Neuronal stem cell (in vitro differentiated cells): ENCODE data around the gene MTHFD2L.

Experiments used
- DNase-seq: peaks from one replicate; pipeline ENCODE4 v3.0.0-alpha.2; 2013; ENCODE audit warnings: low spot score
- H2AFZ ChIP-seq: one replicate; pipeline ENCODE4 v1.6.1; 2013; ENCODE audit warnings: mild to moderate bottlenecking, low read length, inconsistent platforms
- H2AK5ac ChIP-seq: 2 replicates; pipeline ENCODE4 v1.6.1; 2013; ENCODE audit warnings: low read depth, mild to moderate bottlenecking, inconsistent platforms, low read length, moderate library complexity, mixed read lengths
- H2BK120ac ChIP-seq: 2 replicates; pipeline ENCODE4 v1.6.1; 2013; ENCODE audit warnings: low read depth, mild to moderate bottlenecking, inconsistent platforms, low read length, moderate library complexity, mixed read lengths
- H2BK12ac ChIP-seq: one replicate; pipeline ENCODE4 v1.6.1; 2013; ENCODE audit warnings: low read length, inconsistent platforms
- H2BK15ac ChIP-seq: 2 replicates; pipeline ENCODE4 v1.6.1; 2013; ENCODE audit warnings: mild to moderate bottlenecking, low read length, inconsistent platforms, mixed read lengths
- H2BK5ac ChIP-seq: one replicate; pipeline ENCODE4 v1.6.1; 2013; ENCODE audit warnings: inconsistent platforms, mild to moderate bottlenecking, low read length, moderate library complexity
- H3K14ac ChIP-seq: one replicate; pipeline ENCODE4 v1.6.1; 2013; ENCODE audit warnings: low read length, inconsistent platforms
- H3K18ac ChIP-seq: 2 replicates; pipeline ENCODE4 v1.6.1; 2013; ENCODE audit warnings: low read length, inconsistent platforms
- H3K23ac ChIP-seq: 2 replicates; pipeline ENCODE4 v1.6.1; 2013; ENCODE audit warnings: low read depth, mild to moderate bottlenecking, mixed read lengths, low read length, inconsistent platforms; ENCODE audit not compliant: poor library complexity
- H3K27ac ChIP-seq: replicated peaks from 3 replicates; pipeline ENCODE4 v1.5.1; 2013; ENCODE audit warnings: low read length, inconsistent platforms
- H3K27me3 ChIP-seq, 3 experiments: 2 replicates each; pipeline ENCODE4 v1.6.1; 2013; ENCODE audit warnings: low read length in 3 of 3, mild to moderate bottlenecking in 2 of 3, inconsistent platforms in 1 of 3, low read depth in 1 of 3, mixed read lengths in 1 of 3, moderate library complexity in 1 of 3; ENCODE audit not compliant: control insufficient read depth in 3 of 3, insufficient read depth in 3 of 3
- H3K36me3 ChIP-seq, 2 donors: replicated peaks in 1 of 2; 2 replicates each; pipeline ENCODE4 v1.6.1; 2013; ENCODE audit warnings: low read length in 2 of 2; ENCODE audit not compliant: control insufficient read depth in 2 of 2, insufficient read depth in 2 of 2
- H3K4ac ChIP-seq: 2 replicates; pipeline ENCODE4 v1.6.1; 2013; ENCODE audit warnings: inconsistent platforms, mild to moderate bottlenecking, low read length, moderate library complexity
- H3K4me1 ChIP-seq, 2 donors: 1 replicate in 1 of 2; 2 replicates in 1 of 2; pipeline ENCODE4 v1.6.1; 2013; ENCODE audit warnings: low read length in 2 of 2, low read depth in 1 of 2; ENCODE audit not compliant: control insufficient read depth in 2 of 2, insufficient read depth in 1 of 2
- H3K4me2 ChIP-seq: one replicate; pipeline ENCODE4 v1.6.1; 2013; ENCODE audit warnings: mild to moderate bottlenecking, low read length, inconsistent platforms; ENCODE audit not compliant: insufficient read depth, poor library complexity, severe bottlenecking
- H3K4me3 ChIP-seq, 2 donors: 2 replicates each; pipeline ENCODE4 v1.5.1; 2013; ENCODE audit warnings: low read length in 2 of 2, mild to moderate bottlenecking in 2 of 2, inconsistent platforms in 1 of 2, moderate library complexity in 1 of 2
- H3K79me1 ChIP-seq: one replicate; pipeline ENCODE4 v1.6.1; 2013; ENCODE audit warnings: low read depth, mild to moderate bottlenecking, inconsistent platforms, low read length, moderate library complexity
- H3K9ac ChIP-seq: one replicate; pipeline ENCODE4 v1.6.1; 2013; ENCODE audit warnings: mild to moderate bottlenecking, low read depth, low read length, inconsistent platforms; ENCODE audit not compliant: poor library complexity
- H3K9me3 ChIP-seq, 2 donors: replicated peaks in 1 of 2; 2 replicates each; pipeline versions ENCODE3 to v1.6.1; 2013; ENCODE audit warnings: low read length in 2 of 2, mild to moderate bottlenecking in 2 of 2, inconsistent platforms in 1 of 2, low read depth in 1 of 2, mixed read lengths in 1 of 2, moderate library complexity in 1 of 2; ENCODE audit not compliant: control insufficient read depth in 2 of 2, insufficient read depth in 1 of 2
- H4K8ac ChIP-seq: one replicate; pipeline ENCODE4 v1.6.1; 2013; ENCODE audit warnings: low read depth, mild to moderate bottlenecking, inconsistent platforms, low read length, moderate library complexity
- H4K91ac ChIP-seq: one replicate; pipeline ENCODE4 v1.6.1; 2013; ENCODE audit warnings: low read length, low read depth, mild to moderate bottlenecking, inconsistent platforms; ENCODE audit not compliant: poor library complexity
- WGBS, 2 donors: extraction: QIAGEN DNeasy Blood & Tissue Kit; methylation state at CpG; one replicate each; pipeline ENCODE4 v1.1.7; 2013; ENCODE audit warnings: missing lambda C conversion rate in 2 of 2, mixed read lengths in 1 of 2; ENCODE audit not compliant: insufficient read length in 2 of 2, insufficient replicate concordance in 1 of 2; ENCODE audit errors: extremely low coverage in 2 of 2; 5-methylcytosine and 5-hydroxymethylcytosine counted together

The MTHFD2L gene

DNA sequence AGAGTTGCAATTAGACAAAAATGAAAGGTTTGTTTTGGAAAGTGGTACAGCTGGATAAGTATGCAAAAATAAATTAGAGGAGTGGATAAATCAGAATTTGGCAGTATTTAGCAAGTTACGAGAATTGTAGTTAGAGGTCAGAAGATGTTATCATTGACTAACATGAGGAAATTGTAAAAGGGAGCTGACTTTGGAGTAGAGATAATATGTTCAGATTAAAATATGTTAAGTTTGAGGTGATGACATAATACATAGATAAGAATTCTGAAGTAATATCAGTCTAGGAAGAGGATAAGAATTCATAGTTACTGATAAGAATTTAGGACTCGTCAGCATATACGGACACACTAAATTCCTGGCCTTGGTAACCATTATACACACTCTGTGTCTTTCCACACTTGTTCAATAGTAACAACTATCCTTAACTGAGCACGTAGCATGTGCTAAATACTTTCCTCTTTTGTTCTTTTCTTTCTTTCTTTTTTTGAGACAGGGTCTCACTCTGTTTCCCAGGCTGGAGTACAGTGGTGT lies 146.2 kb downstream of the MTHFD2L start:
- no peaks in the 10 kb centered on the region for H3K27me3 ChIP-seq
- H3K4me3 ChIP-seq = no peak overlapping the region

DNA sequence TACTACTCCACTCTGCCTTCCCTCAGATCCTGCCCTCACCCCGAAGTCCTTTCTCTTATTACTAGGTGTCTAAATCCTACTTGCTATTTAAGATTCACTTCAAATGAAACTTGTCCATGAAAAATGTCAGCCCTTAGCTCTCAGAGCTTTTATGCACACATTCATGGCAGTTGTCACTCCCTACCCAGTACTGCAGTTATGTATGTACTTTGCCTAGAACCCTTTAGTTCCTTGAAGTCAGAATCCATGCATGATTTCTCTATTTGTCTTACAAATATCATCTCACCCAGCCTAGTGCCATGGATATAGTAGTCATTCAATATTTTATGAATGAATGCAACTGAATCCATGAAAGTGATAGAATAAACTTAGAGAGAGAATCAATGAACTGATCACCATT lies 147.1 kb downstream of the MTHFD2L start:
- no peaks in the 10 kb centered on the region for H3K9me3 ChIP-seq
- no CpG with 5 or more reads among the region's 1 CpG for WGBS, 2 donors
- H3K23ac ChIP-seq = no peak overlapping the region
- H2BK15ac ChIP-seq = no peak overlapping the region
- H2BK5ac ChIP-seq = no peak overlapping the region
- no peaks in the 10 kb centered on the region for H3K4me1 ChIP-seq
- H2AK5ac ChIP-seq = no peak overlapping the region
- no peak overlapping the region for H3K4ac ChIP-seq
- no peak overlapping the region for H4K91ac ChIP-seq
- H3K9ac ChIP-seq = no peak overlapping the region
- H3K27ac ChIP-seq = no peak overlapping the region
- H3K79me1 ChIP-seq = no peaks in the 10 kb centered on the region
- no peak overlapping the region for H2BK120ac ChIP-seq
- no peak overlapping the region for H4K8ac ChIP-seq
- no peaks in the 10 kb centered on the region for H3K27me3 ChIP-seq
- H3K14ac ChIP-seq = no peak overlapping the region
- no peak overlapping the region for H2BK12ac ChIP-seq
- H3K18ac ChIP-seq = no peak overlapping the region
- H3K36me3 ChIP-seq = no peaks in the 10 kb centered on the region
- H3K4me3 ChIP-seq = no peak overlapping the region
- no peak for DNase-seq
- no peak overlapping the region for H3K4me2 ChIP-seq
- no peak overlapping the region for H2AFZ ChIP-seq

More for the DNA sequence above, 146.2 kb downstream of the MTHFD2L start:
- H3K79me1 ChIP-seq = no peaks in the 10 kb centered on the region
- no peak overlapping the region for H3K9ac ChIP-seq
- no peaks in the 10 kb centered on the region for H3K36me3 ChIP-seq
- no peak overlapping the region for H4K8ac ChIP-seq
- no peak overlapping the region for H3K4me2 ChIP-seq
- H3K18ac ChIP-seq = no peak overlapping the region
- H3K9me3 ChIP-seq = no peaks in the 10 kb centered on the region
- no CpG with 5 or more reads among the region's 4 CpGs for WGBS, 2 donors
- H2AK5ac ChIP-seq = no peak overlapping the region
- H2BK12ac ChIP-seq = no peak overlapping the region
- H2BK5ac ChIP-seq = no peak overlapping the region
- H2BK15ac ChIP-seq = no peak overlapping the region
- DNase-seq = no peak
- H3K27ac ChIP-seq = no peak overlapping the region
- H3K4ac ChIP-seq = no peak overlapping the region
- no peak overlapping the region for H3K14ac ChIP-seq
- no peak overlapping the region for H3K23ac ChIP-seq
- H2AFZ ChIP-seq = no peak overlapping the region
- H2BK120ac ChIP-seq = no peak overlapping the region
- H4K91ac ChIP-seq = no peak overlapping the region
- H3K4me1 ChIP-seq = no peaks in the 10 kb centered on the region

DNA sequence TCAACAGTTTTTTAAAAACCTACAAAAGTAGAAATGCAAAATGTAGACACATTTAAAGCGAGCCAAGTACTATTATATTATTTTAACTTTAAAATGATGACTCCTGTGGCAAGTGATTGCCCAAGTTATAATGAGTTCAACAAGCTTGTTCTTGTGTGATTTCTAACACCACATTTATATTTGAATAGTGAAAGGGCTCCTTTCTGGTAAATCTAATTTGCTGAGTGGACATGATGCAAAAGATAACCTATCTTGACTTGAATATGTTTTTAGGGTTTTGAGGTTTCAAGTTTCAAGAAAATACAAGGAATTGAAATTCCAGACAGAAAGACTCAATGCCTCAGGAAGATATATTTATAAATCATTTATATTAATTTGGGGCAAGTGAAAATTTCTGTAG lies 149.3 kb downstream of the MTHFD2L start:
- Histone ChIP-seq H3K4me1 (no peaks in the 10 kb centered on the region), H2BK5ac (no peak overlapping the region), H3K14ac (no peak overlapping the region), H3K79me1 (no peaks in the 10 kb centered on the region), H4K91ac (no peak overlapping the region), H3K4me3 (no peak overlapping the region), H3K4me2 (no peak overlapping the region), H3K18ac (no peak overlapping the region), H2AK5ac (no peak overlapping the region), H3K9ac (no peak overlapping the region), H2BK12ac (no peak overlapping the region), H2BK15ac (no peak overlapping the region), H4K8ac (no peak overlapping the region), H2BK120ac (no peak overlapping the region), H2AFZ (no peak overlapping the region), H3K9me3 (no peaks in the 10 kb centered on the region), H3K23ac (no peak overlapping the region), H3K36me3 (no peaks in the 10 kb centered on the region), H3K27ac (no peak overlapping the region), H3K27me3 (no peaks in the 10 kb centered on the region), H3K4ac (no peak overlapping the region)
- no CpG with 5 or more reads among the region's 1 CpG for WGBS, 2 donors
- DNase-seq = no peak

DNA sequence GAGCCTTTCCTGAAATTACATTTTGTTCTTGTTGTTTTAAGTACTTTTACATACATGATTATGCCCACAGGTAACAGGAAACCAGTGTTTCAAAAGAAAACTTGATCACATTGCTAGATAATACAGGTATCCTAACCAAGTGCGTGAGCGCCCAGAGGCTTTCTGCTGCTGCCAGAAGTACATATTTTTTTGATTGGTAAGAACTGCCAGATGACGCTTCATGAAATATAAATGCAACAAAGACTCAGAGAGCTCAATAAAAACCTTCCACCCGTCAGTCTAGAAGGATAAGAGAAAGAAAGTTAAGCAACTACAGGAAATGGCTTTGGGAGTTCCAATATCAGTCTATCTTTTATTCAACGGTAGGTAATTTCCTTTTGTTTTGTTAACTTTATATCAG lies 150.3 kb downstream of the MTHFD2L start, which contains the start of gene EPGN:
Gene EPGN (plus strand): TSS at position 256 of the 400 bp plus-strand sequence. CDS start 64 bp downstream, at position 320.
- no peak within 1 kb of the TSS for H3K4ac ChIP-seq
- H3K23ac ChIP-seq = no peak within 1 kb of the TSS
- H3K4me1 ChIP-seq = no peaks in the 10 kb centered on the region
- H2BK5ac ChIP-seq = no peak within 1 kb of the TSS
- no CpG with 5 or more reads among the region's 5 CpGs for WGBS, 2 donors
- H3K27ac ChIP-seq = no peak within 1 kb of the TSS
- H2BK120ac ChIP-seq = no peak within 1 kb of the TSS
- no peak within 1 kb of the TSS for H2BK12ac ChIP-seq
- no peak within 1 kb of the TSS for H3K4me3 ChIP-seq
- no peak for DNase-seq
- H3K9ac ChIP-seq = no peak within 1 kb of the TSS
- no peak within 1 kb of the TSS for H4K91ac ChIP-seq
- no peak within 1 kb of the TSS for H4K8ac ChIP-seq
- H3K27me3 ChIP-seq = no peaks in the 10 kb centered on the region
- no peak within 1 kb of the TSS for H3K18ac ChIP-seq
- H3K79me1 ChIP-seq = no peaks in the 10 kb centered on the region
- H3K36me3 ChIP-seq = no peaks in the 10 kb centered on the region
- no peak within 1 kb of the TSS for H2BK15ac ChIP-seq
- no peak within 1 kb of the TSS for H3K4me2 ChIP-seq
- no peak within 1 kb of the TSS for H2AK5ac ChIP-seq
- H3K14ac ChIP-seq = no peak within 1 kb of the TSS
- no peak within 1 kb of the TSS for H2AFZ ChIP-seq
- H3K9me3 ChIP-seq = no peaks in the 10 kb centered on the region
